Activated CD8-positive, alpha-beta memory T cell treated with anti-CD3 and anti-CD28 coated beads, Interleukin-2, amount 50 U/mL, for 24 hours (primary cell): ENCODE data around the gene UBASH3A.

Source experiments
- DNase-seq: peaks from one replicate; pipeline ENCODE4 v3.0.0-alpha.2; 2020; ENCODE audit errors: extremely low read depth

The UBASH3A gene

DNA sequence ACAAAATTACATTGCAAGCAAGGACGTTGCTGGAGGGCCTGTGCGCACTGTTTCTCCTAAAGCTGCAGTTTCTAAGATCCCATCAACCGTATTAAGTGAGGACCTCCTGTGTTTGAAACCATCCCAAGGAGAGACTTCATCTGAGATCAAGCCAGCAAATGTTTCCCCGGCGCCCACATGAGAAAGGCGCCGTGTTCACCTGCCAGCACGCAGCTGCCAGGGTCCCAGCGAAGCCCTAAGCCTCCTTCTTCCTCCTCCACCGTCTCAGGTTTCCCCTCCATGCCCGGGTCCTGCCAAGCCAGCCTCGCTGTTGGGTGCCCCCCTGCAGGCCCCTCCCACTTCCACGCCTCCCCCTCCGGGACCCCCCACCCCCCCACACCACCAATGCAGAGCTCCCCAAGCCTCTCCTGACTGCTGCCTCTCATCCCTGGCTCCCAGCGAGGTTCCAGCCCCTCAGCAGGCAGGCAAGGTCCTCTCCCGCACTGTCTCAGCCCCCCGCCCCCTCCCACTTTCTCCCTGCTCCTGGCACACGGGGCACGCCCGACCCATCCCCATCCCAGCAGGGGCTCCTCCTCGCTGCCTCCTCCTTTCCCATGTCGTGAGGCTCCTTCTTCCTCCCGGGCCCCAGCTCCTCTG is 28.7 kb upstream of the UBASH3A start:
- no peak for DNase-seq

DNA sequence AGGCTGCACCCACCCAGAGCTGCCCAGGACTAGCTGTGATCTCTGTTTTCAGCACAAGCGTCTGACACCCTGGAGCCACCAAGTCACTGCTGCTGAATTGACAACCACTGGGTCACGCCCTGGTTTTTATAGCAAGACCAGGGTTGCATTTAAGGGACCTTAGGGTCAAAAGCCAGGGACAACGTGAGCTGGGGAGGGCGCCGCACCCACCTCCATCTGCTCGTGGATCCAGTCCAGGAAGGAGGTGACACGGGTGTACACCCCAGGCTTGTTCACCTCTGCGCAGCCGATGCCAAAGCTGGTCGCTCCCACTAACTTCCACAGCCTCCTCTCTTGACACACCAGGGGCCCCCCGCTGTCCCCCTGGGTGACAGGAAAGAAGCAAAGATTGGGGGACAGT is 28.2 kb upstream of the UBASH3A start:
- DNase-seq = no peak

DNA sequence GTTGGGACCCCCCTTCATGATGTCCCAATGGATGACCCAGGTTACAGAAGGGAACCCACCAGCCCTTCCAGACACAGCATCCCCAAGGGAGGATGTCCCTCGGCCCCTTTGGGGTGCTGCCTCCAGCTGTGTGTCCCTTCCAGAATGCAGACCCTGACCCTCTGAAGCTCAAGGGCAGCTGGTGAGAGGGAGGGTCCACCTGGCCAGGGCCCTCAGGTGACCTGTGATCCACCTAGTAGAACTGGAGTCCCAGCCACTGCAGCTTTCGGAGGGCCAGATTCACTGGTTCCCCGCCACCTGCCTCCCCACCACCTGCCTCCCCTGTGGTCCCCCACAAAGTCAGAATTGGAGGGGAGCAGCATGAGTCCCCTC is 27.8 kb upstream of the UBASH3A start:
- DNase-seq = no peak

DNA sequence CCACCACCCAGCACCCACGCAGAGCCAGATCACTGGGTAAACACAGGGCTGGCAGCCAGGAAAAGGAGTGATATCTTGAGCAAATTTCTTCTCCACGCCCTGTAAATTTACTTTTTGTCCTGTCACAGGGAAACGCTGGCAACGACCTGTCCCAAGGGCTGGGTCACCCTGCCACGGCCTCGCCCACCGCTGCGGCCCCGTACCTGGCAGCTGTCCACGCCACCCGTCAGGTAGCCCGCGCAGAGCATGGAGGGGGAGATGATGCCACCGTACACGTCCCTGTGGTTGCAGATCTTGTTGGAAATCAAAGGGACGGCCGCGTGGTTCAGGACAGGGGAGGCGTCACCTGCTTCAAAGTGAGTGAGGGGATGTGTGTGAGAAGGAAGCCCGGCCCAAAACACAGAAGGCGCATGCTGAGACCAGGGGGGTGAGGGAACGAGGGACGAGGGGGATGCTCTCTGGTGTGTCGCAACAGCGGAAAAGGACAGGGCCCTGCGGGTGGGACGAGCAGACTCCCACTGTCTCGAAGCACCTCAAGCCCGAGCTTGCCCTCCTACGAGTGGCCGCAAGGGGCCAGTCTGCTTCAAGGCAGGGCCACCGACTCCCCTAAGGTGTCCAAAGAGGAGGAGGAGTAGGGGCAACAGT is 27.2 kb upstream of the UBASH3A start:
- DNase-seq = no peak

DNA sequence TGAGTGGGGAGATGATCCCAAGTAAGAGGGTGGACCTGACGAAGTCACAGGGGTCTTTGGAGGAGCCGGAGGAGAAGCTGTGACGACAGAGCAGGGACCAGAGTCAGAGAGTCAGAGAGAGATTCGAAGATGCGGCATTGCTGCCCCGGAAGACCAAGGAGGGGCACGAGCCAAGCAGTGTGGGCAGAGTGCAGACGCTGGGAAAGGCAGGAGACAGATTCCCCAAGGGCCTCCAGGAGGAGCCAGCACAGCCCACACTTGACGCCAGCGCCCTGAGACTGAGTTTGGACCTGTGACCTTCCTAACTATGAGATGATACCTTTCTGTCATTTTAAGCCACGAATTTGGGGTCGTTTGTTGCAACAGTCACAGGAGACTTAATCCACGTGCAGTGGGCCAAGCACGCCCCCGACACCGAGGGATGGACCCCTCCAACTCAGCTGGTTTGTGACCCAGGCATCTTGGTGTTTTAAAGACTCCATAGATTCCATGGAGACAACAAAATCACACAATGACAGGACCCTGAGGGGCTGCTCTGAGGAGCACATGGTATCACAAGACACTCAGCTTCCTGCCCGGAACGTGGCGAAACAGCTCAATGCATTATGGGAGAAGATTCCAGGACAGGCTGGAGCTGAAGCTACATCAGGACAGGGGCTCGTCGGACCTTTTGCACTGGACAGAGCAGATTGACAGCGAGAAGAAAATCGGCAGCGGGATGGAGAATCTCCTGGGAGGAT is 26.3 kb upstream of the UBASH3A start:
- DNase-seq = no peak

DNA sequence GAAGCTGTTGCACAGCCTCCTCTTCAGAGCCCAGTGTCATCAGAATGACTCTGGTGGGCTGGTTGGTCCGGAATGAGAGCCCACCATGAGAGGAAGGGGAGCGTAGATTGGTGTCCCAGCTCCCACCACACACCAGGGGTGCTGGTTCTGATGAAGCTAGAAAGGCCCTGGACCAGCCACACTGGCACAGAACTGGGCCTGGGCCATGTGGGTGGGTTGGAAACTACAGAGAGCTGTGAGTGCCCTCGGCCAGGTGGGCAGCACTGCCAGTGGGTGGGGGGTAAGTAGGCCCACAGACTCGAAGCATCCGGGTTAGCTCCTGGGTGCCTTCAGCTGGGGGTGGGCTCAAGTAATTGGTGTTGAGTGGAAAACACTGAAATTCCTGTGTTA is 25.8 kb upstream of the UBASH3A start:
- no peak for DNase-seq

DNA sequence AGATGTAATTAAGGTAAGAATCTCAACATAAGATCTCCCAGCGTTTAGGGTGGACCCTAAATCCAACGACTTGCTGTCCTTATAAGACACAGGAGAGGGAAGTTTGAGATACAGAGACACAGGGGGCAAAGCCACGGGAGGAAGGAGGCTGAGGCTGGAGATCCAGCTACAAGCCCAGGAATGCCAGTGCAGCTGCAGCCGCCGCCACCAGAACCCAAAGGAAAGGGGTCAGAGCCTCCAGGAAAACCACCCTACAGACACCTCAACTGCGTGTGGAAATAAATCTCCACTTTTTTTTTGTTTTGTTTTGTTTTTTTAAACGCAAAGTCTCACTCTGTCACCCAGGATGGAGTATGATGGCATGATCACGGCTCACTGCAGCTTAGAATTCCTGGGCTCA is 25.3 kb upstream of the UBASH3A start:
- no peak for DNase-seq

DNA sequence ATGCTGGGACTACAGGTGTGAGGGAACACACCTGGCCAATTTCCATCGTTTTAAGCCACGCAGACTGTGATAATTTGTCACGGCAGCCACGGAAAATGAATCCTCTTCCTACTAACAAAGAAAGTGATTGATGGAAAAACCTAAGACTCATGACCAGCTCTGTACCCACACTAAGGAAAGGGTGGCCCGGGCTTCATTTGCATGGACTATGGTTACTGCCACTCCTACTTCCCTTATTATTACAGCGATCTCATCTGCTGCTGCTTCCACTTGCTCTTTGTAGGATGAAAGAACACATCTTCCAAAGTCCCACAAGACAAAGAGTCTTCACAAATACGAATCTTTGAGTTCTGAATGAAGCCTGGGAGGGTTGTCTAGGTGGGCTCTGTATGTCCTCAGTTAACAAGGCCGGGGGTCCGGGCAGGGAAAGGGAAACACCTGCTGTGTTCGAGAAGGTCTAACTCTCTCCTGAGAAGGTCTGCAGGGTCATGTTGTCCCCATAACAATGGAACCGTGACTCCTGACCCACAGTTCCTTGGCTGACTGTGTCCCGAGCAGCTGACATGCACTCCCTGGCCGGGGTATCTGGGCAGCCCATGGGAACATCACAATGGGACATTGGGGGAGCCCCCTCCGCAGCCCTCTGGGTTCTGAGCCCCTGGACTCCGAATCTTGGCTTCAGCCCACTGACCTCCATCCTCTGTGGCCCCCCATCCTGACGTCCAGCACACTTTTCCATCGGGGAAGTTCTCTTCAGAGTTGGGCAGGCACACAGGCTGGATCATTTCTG is 24.1 kb upstream of the UBASH3A start:
- DNase-seq = no peak

DNA sequence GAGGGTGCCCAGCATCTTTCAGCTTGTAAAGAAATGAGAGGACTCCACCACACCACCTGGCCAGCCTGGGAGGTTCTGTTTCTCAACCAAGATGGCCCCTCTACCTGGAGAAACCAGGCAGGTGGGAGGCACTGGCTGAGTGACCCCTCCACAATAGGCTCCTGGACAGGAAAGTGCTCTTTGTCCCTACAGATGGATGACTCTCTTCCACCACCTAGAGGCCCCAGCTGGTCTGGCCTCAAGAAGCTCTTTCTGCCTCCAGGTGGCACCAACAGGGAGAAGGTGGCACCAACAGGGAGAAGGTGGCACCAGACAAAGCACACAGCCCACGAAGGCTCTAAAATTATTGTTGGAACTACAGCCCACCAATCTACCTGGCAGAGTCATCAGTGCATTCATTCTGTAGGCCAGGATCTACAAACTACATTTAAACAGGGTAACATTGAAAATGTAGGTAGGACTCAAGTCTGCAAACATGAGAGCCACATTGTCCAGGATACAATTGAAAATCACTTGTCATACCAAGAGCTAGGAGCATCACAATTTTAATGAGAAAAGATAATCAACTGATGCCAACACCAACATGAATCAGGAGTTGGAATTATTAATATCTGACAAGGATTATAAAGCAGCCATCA is 22.2 kb upstream of the UBASH3A start:
- DNase-seq = no peak

DNA sequence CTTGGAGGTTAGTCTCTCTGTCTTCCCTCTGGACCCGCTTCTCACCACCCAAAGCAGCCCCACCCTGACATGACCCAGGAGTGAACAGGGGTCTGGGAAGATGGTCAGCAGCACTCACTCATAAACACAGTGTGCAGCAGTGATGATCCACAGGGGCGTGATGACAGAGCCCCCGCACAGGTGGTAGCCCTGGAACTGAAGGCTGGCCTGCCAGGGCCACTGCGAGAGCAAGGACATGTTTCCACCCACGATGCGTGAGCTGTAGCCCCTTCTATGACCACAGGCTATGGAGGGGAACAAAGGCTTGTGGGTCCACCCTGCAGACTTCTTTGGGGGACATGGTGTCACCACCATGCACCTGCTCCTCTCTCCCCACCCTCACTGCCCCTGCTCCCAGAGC is 20.8 kb upstream of the UBASH3A start:
- DNase-seq = no peak

DNA sequence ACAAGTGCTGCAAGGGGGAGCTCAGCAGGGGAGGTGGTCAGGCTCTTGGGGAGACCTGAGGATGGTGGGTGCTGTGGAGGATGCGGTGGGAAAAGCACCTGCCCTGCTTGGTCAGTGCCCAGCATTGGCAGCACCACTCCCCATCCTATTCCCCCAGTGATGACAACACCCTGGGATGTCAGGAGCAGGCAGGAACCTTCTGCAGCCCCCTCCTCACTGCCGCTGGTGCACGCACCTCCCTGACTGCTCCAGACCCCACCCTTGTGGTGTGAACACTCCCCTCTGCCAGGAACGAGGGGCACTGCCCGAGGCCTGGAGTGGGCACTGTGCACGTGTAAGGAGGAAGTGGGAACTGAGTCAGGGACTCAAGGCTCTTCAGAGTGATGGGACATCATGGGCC is 20.4 kb upstream of the UBASH3A start:
- no peak for DNase-seq

DNA sequence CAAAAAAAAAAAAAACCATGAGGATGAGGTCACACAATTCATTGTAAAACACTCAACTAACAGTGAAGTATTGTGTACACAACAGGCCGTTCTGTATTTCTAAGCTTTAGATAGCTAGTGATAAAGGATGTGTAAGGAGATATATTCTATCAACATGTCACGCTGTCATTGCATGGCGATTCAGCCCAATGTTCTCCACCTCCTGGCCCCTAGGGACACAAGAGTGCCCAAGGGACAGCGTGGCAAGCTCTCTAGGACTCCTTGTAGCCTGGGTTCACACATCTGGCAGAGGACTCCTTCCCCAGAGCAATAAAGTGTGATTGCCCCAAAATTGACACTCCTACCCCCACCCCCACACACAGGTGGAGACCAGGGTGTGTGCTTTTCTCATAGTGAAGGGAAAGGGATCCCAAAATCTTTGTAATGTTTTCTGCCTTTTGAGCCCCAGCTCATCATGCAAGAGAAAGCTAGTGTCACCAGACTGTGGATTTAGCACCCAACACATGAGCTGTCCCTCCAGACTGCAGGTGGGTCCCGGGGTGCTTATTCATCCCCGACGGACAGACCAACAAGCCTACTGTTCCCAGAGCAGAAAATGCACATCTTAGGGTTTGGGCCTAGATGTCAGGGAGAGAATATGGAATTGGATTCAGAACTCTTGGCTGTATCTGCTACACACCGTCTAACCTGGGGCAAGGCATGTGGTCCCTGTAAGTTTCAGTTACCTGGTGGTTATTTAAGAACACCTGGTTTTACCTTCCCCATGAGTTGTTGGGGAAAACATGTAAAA is 19.4 kb upstream of the UBASH3A start:
- DNase-seq = no peak

DNA sequence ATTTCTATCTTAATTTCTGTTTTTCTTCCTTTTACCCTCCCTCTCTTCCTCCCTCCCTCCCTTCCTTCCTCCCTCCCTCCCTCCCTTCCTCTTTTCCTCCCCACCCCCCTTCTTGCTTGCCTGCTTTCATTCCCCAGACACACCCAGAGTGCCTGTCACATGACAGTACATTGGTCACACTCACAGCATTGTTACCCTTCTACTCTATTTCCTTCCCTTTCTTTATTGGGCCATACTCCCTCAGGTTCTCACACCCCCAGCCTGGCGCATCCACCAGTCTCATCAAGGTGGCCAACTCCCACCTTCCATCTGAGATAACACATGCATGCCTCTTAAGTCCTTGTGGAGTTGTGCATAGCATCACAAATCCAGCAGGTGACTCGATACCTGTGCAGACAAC is 18.7 kb upstream of the UBASH3A start:
- no peak for DNase-seq

DNA sequence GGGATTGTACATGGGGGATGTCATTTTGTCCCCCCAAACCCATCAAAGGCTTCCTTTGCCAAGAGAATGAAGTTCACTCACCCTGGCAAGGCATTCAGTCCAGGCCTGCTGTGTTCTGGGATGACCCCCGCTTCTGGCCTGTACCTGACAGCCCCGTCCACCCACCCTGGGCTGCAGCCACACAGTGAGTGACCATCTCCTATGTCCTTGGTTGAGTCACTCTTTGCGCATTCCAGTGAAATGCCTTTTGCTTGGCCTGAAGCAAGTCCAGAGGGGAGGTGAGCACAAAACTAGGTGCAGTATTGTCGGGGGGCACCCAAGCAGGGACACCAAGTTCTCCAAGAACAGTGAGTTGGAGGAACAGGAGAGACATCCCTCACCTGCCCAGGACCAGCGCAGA is 18.1 kb upstream of the UBASH3A start:
- no peak for DNase-seq

DNA sequence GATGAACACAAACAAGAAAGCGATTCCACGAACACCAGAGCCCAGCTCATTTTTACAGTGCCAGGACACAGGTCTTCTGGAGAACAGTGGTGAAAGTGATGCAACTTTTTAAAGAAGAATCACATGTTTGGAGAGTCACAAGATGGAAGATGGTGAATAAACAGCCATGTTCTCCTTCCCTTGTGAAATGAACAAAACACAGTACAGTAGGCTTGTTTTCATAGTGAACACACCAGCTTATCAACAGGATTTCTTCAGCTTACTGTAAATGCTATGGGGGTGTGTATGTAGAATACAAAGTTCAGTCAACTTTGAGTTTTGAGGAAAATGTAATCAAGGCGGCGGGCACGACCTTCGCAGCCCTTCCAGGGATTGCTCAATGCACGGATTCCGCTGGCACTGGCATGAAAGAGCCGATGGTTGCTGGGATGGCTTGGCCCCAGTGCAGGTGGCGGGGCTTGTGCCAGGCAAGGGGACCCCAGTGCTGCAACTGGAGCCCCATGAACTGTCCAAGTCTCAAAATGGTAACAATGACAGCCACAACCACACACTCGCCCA is 17.6 kb upstream of the UBASH3A start:
- DNase-seq = no peak

DNA sequence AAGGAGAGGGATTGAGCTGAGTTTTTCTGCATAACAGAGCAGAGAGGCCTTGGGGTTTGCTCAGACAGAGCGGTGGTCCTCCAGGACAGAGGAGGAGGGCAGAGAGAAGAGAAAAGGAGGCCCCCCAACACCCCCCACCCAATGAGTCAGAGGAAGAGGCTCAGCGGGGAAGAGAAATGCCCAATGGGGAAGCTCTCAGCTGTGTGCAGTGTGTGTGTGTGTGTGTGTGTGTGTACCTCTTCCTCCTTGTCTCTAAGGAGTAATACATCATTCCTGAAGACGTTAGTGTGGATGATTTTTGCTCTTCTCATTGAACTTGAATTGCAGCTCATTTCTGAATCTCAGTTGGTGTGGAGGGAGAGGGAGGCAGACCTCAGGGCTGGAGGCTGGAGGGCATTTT is 16.5 kb upstream of the UBASH3A start:
- DNase-seq = no peak

DNA sequence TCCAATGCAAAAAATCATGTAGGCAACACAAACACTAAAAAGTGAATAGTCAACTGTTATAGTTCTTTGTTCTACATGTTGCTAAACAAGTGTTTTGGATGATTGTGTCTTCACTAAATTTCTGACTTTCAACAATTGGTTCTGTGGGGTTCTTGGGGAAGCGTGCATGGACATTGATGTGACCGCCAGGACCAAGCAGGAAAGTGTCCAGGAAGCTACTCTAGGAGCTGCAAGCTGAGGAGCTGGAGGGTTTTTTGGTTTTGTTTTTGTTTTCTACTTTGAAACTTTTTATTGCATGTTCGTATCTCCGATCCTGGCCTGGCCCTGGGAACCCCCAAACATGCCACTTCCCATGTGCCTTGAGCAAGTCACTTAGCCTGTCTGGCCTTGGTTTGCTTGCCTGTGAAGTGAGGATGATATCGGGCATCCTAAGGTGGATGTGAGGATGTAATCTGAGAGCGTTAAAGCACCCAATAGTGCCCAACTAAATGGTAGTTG is 15.8 kb upstream of the UBASH3A start:
- DNase-seq = no peak

DNA sequence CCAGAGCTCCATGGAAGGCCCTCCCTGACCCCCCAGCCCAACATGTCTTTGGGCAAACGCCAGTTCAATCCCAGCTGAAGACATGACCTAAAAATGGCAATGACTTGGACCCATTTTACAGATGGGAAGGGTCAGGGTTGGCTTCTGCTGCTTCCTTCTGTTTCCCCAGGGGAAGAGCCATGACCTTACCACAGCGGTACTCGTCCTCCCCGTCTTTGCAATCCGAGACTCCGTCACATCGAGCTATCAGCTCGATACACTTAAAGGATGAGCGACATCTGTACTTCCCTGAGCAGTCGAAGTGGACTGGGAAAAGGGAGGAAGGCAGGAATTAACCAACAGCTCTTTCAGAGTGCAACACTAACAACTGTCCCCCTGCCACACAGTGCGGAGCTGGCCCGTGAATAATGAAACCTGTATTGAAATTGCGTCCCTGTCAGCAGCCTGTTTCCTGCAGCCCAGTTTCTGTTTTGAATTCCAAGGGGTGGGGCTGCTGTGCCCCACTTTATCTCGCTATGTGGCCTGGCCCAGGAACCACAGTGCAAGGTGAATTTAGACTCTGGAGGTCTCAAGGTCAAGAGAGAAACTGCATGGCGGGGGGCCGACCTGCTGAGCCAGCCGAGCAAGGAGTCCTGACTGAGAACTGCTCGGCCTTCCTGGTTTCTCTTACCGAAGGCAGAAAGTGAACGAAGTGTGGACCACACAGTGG is 14.8 kb upstream of the UBASH3A start:
- DNase-seq = no peak

DNA sequence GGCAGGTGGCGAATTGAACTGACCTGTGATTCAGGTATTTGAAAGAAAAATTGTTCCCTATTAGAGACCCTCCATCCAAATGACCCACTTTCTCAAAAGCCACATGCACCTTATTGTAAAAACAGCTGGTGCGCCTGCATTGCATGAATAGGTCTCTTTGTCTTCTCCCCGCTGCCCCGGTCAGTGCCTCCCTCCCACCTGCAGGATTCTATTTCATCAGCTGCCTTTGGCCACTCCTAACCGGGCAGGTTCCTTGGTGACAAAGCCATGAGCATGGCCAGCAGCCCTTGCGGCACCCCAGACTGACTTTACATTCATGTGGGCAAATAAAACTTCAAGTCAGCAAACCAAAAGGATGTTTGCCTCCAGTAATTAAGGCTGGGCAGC is 14.3 kb upstream of the UBASH3A start:
- DNase-seq = no peak

DNA sequence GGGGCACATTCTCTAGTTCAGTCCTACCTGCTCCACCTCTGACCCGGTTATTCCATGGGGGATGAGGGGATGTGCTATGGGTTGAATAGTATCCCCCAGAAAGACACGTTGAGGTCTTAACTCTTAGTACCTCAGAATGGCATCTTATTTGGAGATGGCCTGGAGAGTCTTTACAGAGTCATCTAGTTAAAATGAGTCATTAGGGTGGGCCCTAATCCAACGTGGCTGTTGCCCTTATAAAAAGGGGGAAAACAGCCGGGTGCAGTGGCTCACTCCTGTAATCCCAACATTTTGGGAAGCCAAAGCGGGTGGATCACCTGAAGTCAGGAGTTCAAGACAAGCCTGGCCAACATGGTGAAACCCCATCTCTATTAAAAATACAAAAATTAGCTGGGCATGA is 13.5 kb upstream of the UBASH3A start:
- DNase-seq = no peak
